Heart left ventricle (tissue), 13 donors: ENCODE data around the gene GNAQ.

ENCODE experiments used
- CTCF ChIP-seq, 12 donors: fragments of 200-600 bp; sonication (generic) in 4 of 12; IDR thresholded peaks; one replicate each; pipeline versions ENCODE4 v1.5.0 to v1.8.0; 2018 to 2022; ENCODE audit warnings: antibody characterized with exemption in 12 of 12, mild to moderate bottlenecking in 5 of 12
- POLR2A ChIP-seq, 2 donors: fragments of 450-650 bp; IDR thresholded peaks; one replicate each; pipeline ENCODE4 v1.6.1; 2017; ENCODE audit warnings: antibody characterized with exemption in 2 of 2, mild to moderate bottlenecking in 2 of 2, moderate library complexity in 2 of 2
- donor health status: ischemic (EF 13 %, LVEDD 7.1; RV severe dilation, severe dysfunction).
- donor health status: DM: no; HTN: yes; CAD: no.
- donor health status: DM: no; HTN: no; CAD: no.
- donor health status: ischemic (EF 25% LVEDD 6.9; RV normal size, moderate dysfunction).
- donor health status: ischemic (EF 25% LVEDD 5.7; RV mildly dilated, moderate dysfunction).
- donor health status: ischemic (EF 35%, LVEDD 5.7; RV mildly dilated, moderate dysfunction).
- donor health status: nonischemic (EF 11% LVEDD 7.7; RV severe dilation, severe dysfunction).
- donor health status: DM: yes; HTN: yes; CAD: no.
- donor health status: PGD.
- donor health status: ischemic (EF 29% LVEDD 5.4; RV normal size, mild dysfunction).
- donor health status: nonischemic (EF 23%, LVEDD 6.1; RV moderate dilation, normal function).

- no peak for TF ChIP-seq POLR2A (IDR thresholded peaks at IDR 0.05)
- TF ChIP-seq CTCF (IDR thresholded peaks at IDR 0.05), result peak in 7 of 12 donors; percentile 10 to 47 (median 21)
Observed at GRCh38 chr9:78021697-78022096, 9.9 kb downstream of the GNAQ start.
